NCI-H1417 treated with DMSO at 0.1 percent for 48 hours (cell line): ENCODE data around the gene PHLPP2.

Experiments used
- DNase-seq: peaks from one replicate; lab custom pipeline; 2025; lab: John Stamatoyannopoulos, UW

The PHLPP2 gene

DNA sequence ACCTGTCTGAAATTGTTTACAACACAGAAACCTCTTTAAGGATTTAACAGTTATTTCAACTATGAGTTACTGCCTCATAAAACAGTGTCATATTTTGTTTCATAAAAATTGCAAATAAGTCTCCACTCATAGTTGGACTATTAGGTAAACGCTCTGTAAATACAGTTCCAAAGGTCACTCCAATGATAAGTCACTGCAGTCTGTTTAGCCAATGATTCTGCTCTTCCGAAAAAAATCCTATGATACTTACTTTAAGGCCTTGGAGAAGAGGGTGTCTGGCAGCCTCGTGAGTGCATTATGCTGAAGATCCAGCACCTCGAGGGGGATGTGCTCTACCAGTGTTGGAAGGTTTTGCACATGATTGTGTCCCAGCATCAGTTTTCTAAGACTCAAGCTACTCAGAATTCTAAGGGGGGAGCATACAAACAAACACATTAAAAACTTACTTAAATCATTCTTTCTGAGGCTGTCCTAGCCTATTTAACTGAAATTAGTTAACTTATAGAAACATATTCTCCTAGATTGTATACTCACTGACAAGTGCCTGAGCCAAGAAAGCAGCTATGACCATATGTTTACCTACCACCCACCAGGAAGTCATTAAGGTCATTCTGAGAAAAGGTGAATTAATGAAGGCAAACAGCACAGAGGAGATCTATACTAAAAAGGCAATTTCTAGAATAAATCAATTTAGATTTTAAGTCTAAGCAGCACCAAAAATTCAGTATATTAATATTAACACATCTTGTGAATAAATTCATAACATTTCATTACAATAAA lies 57.4 kb downstream of the PHLPP2 start:
- DNase-seq: no peak

DNA sequence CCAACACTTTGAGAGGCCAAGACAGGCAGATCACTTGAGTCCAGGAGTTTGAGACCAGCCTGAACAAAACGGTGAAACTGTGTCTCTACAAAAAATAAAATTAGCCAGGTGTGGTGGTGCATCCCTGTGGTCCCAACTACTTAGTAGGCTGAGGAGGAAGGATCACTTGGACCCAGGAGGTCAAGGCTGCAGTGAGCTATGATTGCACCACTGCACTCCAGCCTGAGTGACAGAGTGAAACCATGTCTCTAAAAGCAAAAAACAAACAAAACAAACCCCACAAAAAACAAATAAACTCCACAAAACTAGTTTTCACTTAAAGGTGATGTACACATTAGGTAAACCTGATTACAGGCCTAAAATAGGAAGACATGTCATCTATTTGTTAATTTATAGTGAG lies 58.2 kb downstream of the PHLPP2 start:
- no peak for DNase-seq

DNA sequence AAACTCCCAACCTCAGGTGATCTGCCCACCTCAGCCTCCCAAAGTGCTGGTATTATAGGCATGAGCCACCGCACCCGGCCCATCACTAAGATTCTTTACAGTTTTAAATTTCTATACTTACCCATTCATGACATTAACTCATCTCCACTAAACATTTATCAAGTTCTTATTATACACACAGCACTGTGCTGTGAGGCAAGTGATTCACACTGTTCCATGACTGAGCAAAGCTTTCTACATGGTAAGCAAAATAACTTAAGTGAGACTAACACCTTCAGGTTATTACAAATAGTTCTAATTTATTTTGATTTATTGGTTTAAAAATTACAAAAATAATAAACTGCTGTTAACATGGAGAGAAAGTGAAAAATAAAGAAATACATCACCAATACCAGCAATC lies 65.0 kb downstream of the PHLPP2 start:
- no peak for DNase-seq

DNA sequence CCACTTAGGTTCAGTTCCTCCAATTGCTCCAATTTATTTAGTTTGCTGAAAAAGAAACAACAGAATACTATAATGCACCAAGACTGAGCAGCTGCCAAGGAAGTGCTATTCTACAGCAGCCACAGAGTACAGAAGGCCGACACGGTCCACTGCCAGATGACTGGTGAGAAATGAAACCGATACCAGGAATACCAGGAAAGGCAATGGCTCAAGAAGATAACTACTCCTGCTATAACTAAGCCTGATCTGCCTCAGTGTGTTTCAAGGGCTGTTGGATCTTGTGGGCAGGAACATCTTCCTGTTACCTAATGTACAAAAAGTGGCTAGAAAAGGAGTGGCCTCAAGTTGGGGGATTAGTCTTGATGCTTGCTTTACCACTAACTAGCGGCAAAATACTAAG lies 65.7 kb downstream of the PHLPP2 start:
- no peak for DNase-seq

DNA sequence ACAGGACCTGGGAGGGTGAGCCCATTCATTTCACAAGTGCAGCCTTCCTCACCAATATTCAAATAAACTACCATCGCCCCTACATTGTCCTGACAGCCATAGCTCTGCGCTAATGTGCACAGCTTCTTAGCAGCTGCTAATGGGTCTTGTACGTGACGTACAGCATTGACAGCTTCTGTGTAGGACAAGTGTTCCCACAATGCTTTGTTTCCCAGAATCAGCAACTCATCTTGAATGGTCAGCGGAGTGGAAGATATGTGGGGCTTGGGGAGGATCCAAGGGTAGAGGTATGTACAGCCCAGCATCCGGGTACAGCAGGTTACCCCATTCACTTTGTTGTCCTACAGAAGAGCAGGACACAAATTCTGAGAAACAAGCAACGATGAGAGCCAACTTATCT lies 74.8 kb downstream of the PHLPP2 start:
- no peak for DNase-seq

- DNase-seq: no peak
These were observed 75.6 kb downstream of the PHLPP2 start for GRCh38 chr16:71648921-71649320.

DNA sequence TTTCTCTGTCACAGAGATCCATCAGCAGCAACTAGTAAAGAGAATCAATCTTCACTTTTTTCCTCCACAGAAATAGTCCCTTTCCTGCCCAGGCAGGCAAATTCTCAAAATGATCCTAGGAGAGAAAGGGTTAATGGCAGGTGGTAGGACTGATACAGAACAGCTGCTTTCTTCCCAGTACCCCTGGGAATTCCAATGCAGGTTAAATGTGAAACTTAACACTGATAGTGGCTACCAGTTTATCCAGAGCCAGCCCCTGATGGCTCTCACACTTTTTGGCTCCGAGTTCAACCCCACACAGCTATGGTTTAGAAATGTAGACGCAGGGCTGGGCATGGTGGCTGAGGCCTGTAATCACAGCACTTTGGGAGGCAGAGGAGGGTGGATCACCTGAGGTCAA lies 76.3 kb downstream of the PHLPP2 start:
- DNase-seq: no peak

GRCh38 chr16:71647391-71647790 lies 77.1 kb downstream of the PHLPP2 start:
- no peak for DNase-seq

GRCh38 chr16:71645450-71645849 lies 79.1 kb downstream of the PHLPP2 start:
- no peak for DNase-seq

DNA sequence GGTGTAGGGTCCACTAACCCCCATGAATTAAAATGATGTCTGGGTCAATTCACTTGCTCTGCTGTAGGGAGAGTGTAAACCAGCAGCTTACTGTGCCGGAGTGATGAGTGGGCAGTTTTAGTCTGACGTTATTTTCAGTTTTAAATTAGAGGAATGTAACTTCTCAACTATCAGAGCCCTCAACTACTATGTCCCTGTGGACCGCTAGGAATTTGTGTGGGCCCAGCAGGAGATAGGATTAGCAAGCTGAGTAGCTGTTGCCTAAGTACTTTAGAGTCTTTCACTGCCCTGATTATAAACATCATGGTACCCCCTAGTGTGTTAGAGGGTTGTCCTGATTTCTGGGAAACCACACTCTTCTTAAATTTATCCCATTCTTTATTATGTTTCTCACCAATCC lies 87.1 kb downstream of the PHLPP2 start:
- DNase-seq: no peak

GRCh38 chr16:71635632-71636031 lies 88.9 kb downstream of the PHLPP2 start:
- no peak for DNase-seq

- DNase-seq: no peak
These were observed 92.7 kb downstream of the PHLPP2 start for GRCh38 chr16:71631776-71632175.

DNA sequence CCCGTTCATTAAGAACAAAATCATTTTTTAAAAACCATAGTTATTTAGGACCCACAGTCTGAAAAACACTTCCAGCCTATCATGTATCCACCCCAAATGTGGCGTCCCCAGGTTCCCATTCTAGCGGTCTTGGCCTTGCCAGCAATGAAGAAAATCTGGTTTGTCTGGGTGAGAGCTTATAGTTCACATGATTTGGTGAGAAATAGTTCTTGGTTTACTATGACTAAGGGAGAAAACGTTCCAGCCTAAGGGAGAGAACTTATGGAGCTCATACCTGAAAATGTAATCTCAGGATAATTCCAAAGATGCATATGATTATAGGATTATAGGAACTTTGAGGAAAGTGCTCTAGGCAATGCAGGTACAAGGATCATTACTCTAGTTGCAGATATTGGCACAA lies 93.7 kb downstream of the PHLPP2 start:
- DNase-seq: no peak

DNA sequence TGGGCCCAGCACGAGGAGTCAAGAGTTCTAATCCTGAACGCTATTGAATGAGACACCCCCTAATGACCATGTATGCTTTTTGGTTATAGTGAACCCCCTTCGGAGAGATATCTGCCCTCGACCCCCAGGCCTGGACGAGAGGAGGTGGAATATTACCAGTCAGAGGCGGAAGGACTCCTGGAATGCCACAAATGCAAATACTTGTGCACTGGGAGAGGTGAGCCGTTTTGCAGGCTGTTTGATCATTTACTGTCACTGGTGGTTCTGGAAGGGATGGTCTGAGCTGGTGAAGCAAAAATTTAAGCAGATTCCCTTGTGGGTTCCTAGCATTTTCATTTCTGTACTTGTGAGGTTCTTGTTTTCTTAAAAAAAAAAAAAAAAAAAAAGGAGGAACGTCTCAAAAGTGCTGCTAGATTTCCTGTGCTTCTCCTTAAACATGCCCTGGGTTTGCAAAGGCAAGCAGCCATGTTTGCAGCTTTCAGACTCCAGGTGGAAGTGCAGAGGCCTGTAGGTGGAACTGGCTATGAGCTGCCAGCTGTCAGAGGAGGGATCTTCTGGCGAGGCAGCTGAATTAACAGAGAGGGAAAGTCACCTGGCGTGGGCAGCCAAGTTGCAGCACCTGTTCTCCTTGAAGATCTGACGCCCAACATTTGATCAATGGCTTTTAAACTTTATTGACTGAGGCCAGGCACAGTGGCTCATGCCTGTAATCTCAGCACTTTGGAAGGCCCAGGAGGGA lies 95.1 kb downstream of the PHLPP2 start:
- DNase-seq: no peak

- DNase-seq: no peak
These were observed 95.7 kb downstream of the PHLPP2 start for GRCh38 chr16:71628810-71629209.

DNA sequence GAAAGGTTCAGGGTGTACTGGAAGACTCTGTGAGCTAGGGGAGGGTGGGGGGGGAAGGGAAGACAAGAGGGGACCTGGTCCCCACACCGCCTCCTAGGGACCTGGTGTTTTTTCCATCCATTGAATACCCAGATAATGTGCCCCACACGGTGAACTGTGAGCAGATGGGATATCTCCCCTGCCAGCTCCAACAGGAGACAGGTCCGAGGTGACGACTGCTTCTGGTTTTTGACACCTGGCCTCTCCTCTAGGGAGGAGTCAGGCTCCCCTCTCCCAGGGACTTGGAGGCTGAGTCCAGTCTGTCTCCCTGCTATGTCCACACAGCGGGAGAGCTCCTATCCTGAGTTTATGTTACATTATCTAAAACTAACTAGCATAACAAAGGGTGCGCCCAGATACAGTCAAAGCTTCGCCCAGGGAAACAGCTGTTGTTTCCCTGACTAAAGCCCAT lies 96.7 kb downstream of the PHLPP2 start:
- DNase-seq: no peak

DNA sequence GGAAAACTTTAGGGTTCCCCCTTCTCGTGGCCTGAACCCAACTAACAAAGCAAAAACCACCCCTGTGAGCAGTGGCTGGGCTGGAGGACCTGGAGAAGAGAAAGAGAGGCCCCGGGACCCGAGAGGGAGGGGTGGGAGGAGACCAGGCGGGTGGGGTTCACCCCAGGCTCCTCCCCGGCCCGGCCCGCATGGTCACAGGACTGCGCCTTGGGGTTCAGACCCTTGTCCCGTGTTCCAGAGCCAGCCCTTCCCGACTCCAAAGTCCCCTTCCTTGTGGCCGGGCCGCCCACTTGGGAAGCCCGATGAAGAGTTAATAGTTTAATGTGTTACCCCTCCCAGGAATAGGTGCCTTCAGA lies 97.7 kb downstream of the PHLPP2 start:
- DNase-seq: no peak

- no peak for DNase-seq
These were observed 98.3 kb downstream of the PHLPP2 start, which contains the start of gene MARVELD3 for GRCh38 chr16:71626018-71626857. Gene MARVELD3 (plus strand): TSS chr16:71626184. CDS start chr16:71626230, 46 bp downstream.

GRCh38 chr16:71625113-71625850 lies 99.2 kb downstream of the PHLPP2 start:
- no peak for DNase-seq

DNA sequence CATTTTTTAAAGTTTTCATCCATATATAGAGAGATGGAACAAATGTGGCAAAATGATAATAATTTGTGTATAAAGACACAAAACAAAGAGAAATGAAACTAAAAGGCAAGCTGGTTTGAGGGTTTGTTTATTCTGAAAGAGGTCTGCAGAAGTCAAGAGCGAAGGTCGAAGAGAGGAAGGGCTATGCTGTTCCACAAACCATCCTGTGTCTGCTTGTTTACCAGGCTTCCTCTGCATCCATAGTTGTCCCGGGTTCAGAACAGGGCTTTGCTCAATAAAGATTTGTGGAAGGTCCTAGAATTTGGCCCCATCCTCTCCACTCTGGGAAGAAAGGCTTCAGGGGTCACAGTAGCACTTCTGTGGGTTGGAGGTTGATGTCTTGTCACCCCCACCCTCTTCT lies 100.9 kb downstream of the PHLPP2 start:
- DNase-seq: no peak

DNA sequence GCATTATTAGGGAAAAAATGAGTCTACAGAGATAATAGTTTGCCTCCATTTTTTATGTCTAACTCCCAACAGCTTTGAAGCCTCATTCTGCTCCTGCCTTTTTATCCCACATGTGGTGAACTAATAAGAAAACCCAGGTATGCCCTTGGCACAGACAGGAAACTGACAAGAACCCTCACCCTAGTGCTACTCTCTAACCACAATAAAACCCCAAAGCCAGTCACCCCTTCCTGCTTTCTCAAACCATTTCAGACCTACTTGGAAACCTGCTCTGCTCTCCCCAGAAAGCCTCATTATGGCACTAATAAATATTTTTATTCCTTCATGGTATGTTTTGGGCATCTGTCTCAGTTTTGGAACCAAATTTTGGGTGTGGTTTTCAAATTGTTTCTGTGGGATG lies 102.4 kb downstream of the PHLPP2 start:
- no peak for DNase-seq

DNA sequence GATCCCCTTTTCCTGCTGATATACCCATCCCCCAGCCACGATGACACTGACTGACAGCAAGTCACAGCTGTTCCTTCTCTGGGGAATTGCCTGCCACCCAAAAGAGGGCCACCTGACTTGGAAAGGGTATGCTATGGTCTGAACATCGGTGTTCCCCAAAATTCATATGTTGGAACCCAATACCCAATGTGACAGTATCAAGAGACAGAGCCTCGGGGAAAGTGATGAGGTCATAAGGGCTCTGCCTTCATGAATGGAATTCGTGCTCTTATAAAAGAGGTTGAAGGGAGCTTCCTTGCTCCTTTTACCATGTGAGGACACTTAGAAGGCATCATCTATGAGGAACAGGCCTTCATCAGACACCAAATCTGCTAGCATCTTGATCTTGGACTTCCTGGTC lies 106.1 kb downstream of the PHLPP2 start:
- no peak for DNase-seq
